H1 (cell line): Measurements from ENCODE around the gene MBLAC1. TPM values are rescaled to one million over a fixed set of nuclear protein-coding genes. Genes with fewer than 3 reads are reported as not detected.

Source experiments
- CHD7 ChIP-seq: fragments of 300-600 bp; sonication (generic); IDR thresholded peaks from 2 replicates; pipeline ENCODE4 v1.7.1; 2012; ENCODE audit warnings: low read length, moderate library complexity, mild to moderate bottlenecking, inconsistent platforms; ENCODE audit not compliant: insufficient replicate concordance
- CTCF ChIP-seq, 3 experiments: IDR thresholded peaks; 1 replicate in 2 of 3; 2 replicates in 1 of 3; pipeline versions ENCODE4 v1.5.1 to v1.6.1; 2011; ENCODE audit warnings: low read length in 3 of 3, mild to moderate bottlenecking in 3 of 3, inconsistent platforms in 2 of 3, low read depth in 1 of 3, moderate library complexity in 1 of 3; ENCODE audit not compliant: insufficient read depth in 1 of 3; ENCODE audit errors: control extremely low read depth in 1 of 3
- EGR1 ChIP-seq: IDR thresholded peaks from 2 replicates; pipeline ENCODE4 v1.6.1; 2011; ENCODE audit warnings: low read depth, low read length, borderline replicate concordance
- KDM5A ChIP-seq: fragments of 200-600 bp; IDR thresholded peaks from 2 replicates; pipeline ENCODE4 v1.7.1; 2012; ENCODE audit warnings: mild to moderate bottlenecking, low read length, inconsistent platforms, mixed read lengths
- RBBP5 ChIP-seq: IDR thresholded peaks from 2 replicates; pipeline ENCODE4 v1.7.1; 2012; ENCODE audit warnings: low read depth, mild to moderate bottlenecking, inconsistent platforms, low read length, moderate library complexity, borderline replicate concordance
- RXRA ChIP-seq: IDR thresholded peaks from 2 replicates; pipeline ENCODE4 v1.6.1; 2011; ENCODE audit warnings: low read depth, mild to moderate bottlenecking, low read length, moderate library complexity; ENCODE audit not compliant: insufficient read depth
- SIX5 ChIP-seq: IDR thresholded peaks from 2 replicates; pipeline ENCODE4 v1.6.1; 2011; ENCODE audit warnings: mild to moderate bottlenecking, low read depth, low read length
- polyA plus RNA-seq, 7 experiments: library from polyadenylated mRNA; depleted of rRNA in 3 of 7; stranded (reverse) in 5 of 7; unstranded in 2 of 7; fragments of >200 nt in 5 of 7; fragments of 200-250 nt in 2 of 7; gene quantifications; 1 replicate in 5 of 7; 2 replicates in 1 of 7; 4 replicates in 1 of 7; pipeline versions ENCODE4 v1.2.1 to v1.2.3, GENCODE V29; 2011 to 2013; ENCODE audit warnings: missing spikeins in 2 of 7, mixed read lengths in 2 of 7
- total RNA-seq: library from RNA; stranded (reverse); fragmentation: NEBNext Ultra II Directional; extraction: Animal tissue kit (Norgen Biotek cat#: 25700); gene quantifications from 2 replicates; pipeline ENCODE4 v1.2.1, GENCODE V29; 2021

MBLAC1 gene
- total and polyA plus RNA-seq, 2 of the 8 experiments (the other 6 are each of a cell fraction or from before 2014, with no cell fraction given) = 1.00 to 1.7 TPM

GRCh38 chr7:100101016-100101862, 25.5 kb upstream of the MBLAC1 start, which contains the start of the genes AP4M1 and MCM7 (continued):
- TF ChIP-seq CHD7 = no peak
- no peak for TF ChIP-seq EGR1
- no peak for TF ChIP-seq RXRA
- no peak for TF ChIP-seq RBBP5
- no peak for TF ChIP-seq SIX5
- TF ChIP-seq CTCF (IDR thresholded peaks at IDR 0.05; ENCODE audit: control extremely low read depth in 1 of 3, insufficient read depth in 1 of 3, low read depth in 1 of 3, low read length in 3 of 3) = no peak; a peak in 1 of 4 replicates
- TF ChIP-seq KDM5A = no peak
